Stomach smooth muscle (tissue), 2 donors: Measurements from ENCODE around the gene ZNF569.
"Not testable (repeated sequence)": the region's sequence is repeated elsewhere in the genome, so short reads cannot be mapped to it uniquely, and the experiment has no call there.

Experiments used
- H3K27ac ChIP-seq: one replicate; pipeline ENCODE4 v1.7.0; 2013; ENCODE audit warnings: mild to moderate bottlenecking, low read length, inconsistent platforms
- H3K27me3 ChIP-seq, 2 donors: one replicate each; pipeline ENCODE4 v1.7.0; 2013; ENCODE audit warnings: low read length in 2 of 2; ENCODE audit not compliant: insufficient read depth in 2 of 2, control insufficient read depth in 1 of 2
- H3K36me3 ChIP-seq, 2 donors: one replicate each; pipeline ENCODE4 v1.7.0; 2013; ENCODE audit warnings: low read length in 2 of 2; ENCODE audit not compliant: control insufficient read depth in 2 of 2, insufficient read depth in 2 of 2
- H3K4me1 ChIP-seq: one replicate; pipeline ENCODE4 v1.7.0; 2013; ENCODE audit warnings: low read length; ENCODE audit not compliant: control insufficient read depth, insufficient read depth
- H3K4me3 ChIP-seq, 2 donors: one replicate each; pipeline ENCODE4 v1.7.0; 2013; ENCODE audit warnings: low read length in 2 of 2
- H3K9ac ChIP-seq, 2 donors: one replicate each; pipeline ENCODE4 v1.7.0; 2013; ENCODE audit warnings: low read length in 2 of 2, mild to moderate bottlenecking in 1 of 2
- H3K9me3 ChIP-seq, 2 donors: one replicate each; pipeline ENCODE4 v1.7.0; 2013; ENCODE audit warnings: low read length in 2 of 2; ENCODE audit not compliant: control insufficient read depth in 2 of 2
- donor health status: healthy.
- donor health status: Pancreatic carcinoma.

ZNF569 gene

DNA sequence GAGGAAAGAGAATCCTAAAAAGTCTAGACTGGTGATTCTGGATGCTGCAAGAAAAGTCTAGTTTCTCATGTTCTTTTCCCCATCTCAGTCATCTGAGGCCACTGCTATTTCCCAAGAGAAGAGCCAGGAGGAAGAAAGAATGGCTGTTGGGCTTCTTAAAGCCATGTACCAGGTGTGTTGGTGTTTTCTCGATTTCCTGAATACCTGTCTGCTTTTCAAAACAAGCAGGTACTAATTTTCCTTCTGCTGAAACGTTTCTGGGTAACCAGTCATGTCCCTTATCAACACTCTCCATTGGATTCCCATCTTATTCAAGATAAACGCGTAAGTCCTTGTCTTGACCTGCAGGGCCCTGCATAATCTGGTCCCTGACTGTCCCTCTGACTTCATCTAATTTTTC lies 3.0 kb upstream of the ZNF569 start:
- no peaks in the 10 kb centered on the region for H3K27me3 ChIP-seq
- H3K27ac ChIP-seq: no peak overlapping the region
- peaks cover 0 to 5% of the 10 kb centered on the region in 2 donors for H3K9me3 ChIP-seq
- H3K4me3 ChIP-seq: peak overlapping the region; percentile 95 to 99
- H3K36me3 ChIP-seq: peaks cover 4 to 8% of the 10 kb centered on the region in 2 donors
- H3K9ac ChIP-seq: no peak overlapping the region
- H3K4me1 ChIP-seq: peaks cover 25% of the 10 kb centered on the region

DNA sequence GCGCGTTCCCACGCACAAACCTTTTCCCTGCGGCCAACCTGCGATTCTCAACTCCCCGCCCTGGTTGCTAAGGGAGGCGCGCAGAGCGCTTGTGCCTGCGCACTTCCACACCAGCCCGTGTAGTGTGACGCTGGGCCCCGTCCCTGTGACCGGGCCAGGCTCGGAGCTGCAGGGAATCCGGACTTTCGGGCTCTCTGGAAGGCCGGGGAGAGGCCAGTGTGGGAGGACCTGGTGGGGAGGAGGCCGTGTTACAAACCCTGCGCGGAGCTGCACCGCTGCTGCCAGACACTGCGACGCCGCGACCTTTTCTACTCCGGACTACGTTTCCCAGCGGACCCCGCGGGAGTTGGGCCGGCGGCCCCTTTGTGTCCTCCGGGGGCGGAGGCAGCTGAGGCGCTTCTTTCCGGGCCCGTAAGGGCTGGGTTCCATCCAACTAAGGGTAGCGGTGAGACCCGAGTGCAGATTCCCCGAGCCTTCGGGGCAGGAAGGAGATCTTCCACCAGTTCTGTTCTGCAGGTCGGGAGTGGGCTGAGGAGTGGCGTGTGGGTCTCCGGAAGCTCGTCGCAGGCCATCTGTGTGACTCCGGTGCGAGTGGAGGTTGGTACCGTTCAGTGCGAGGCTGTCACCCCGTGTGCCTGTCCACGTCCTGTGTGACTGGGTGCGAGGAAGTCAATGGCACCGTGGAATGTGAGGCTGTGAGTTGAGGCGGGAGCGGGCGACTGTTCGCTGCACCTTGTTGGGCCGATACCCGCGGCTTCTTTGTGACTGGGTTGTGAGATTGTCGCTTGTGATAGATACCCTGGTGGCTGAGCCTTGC lies 1.9 kb upstream of the ZNF569 start, which contains the start of gene ZNF570:
Gene ZNF570 (plus strand): TSS at position 396 of the 817 bp plus-strand sequence. CDS start 999 bp downstream, outside the sequence.
- Histone ChIP-seq H3K4me1 (peaks cover 25% of the 10 kb centered on the region), H3K4me3 (peak within 1 kb of the TSS; percentile 95 to 99), H3K27me3 (no peaks in the 10 kb centered on the region), H3K27ac (peak within 1 kb of the TSS; percentile 92), H3K9ac (peak within 1 kb of the TSS; percentile 94 to 98), H3K36me3 (peaks cover 10 to 11% of the 10 kb centered on the region in 2 donors), H3K9me3 (peaks cover 0 to 8% of the 10 kb centered on the region in 2 donors)

DNA sequence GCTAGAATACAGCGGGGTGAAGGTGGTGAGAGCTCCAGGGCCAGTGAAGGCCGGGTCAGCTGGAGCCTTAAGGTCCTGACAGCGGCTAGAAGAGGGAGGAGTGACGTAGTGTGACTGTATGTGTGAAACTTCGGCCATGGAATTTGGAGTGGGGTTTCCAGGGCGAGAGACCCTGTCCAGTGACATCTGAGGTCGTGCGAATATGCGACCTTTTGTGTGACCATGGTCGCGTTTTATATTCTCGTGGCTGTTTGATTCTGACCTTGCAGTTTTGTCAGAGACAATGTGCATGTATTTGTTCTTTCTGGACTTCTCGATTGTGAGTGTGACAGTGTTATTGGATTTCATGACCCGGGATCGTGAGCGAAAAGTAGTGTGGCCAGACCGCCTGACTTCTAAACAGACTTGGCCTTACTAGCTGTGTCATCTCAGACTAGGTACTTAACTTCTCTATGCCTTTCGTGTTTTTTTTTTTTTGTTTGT lies 405 bp upstream of the ZNF569 start:
- H3K4me3 ChIP-seq: peak overlapping the region; percentile 82 to 99
- peaks cover 0 to 3% of the 10 kb centered on the region in 2 donors for H3K9me3 ChIP-seq
- no peaks in the 10 kb centered on the region for H3K27me3 ChIP-seq
- peaks cover 11 to 12% of the 10 kb centered on the region in 2 donors for H3K36me3 ChIP-seq
- H3K9ac ChIP-seq: peak overlapping the region; percentile 73 to 90
- H3K4me1 ChIP-seq: peaks cover 25% of the 10 kb centered on the region
- peak overlapping the region; percentile 92 for H3K27ac ChIP-seq

- H3K27me3 ChIP-seq: no peaks in the 10 kb centered on the region
- H3K4me3 ChIP-seq: peak overlapping the region; percentile 82 to 99
- peaks cover 23% of the 10 kb centered on the region for H3K4me1 ChIP-seq
- H3K9me3 ChIP-seq: peaks cover 3% of the 10 kb centered on the region in 2 donors
- H3K36me3 ChIP-seq: peaks cover 15 to 18% of the 10 kb centered on the region in 2 donors
- H3K9ac ChIP-seq: peak overlapping the region; percentile 73 to 90
- H3K27ac ChIP-seq: peak overlapping the region; percentile 92
These were observed 907 bp downstream of the ZNF569 start for GRCh38 chr19:37466277-37466797.

GRCh38 chr19:37452500-37453245 lies 14.6 kb downstream of the ZNF569 start:
- Histone ChIP-seq H3K9me3 (peaks cover 22 to 58% of the 10 kb centered on the region in 2 donors), H3K27ac (no peak overlapping the region), H3K4me1 (no peaks in the 10 kb centered on the region), H3K36me3 (peaks cover 12 to 26% of the 10 kb centered on the region in 2 donors), H3K9ac (no peak overlapping the region), H3K4me3 (peak overlapping the region in 1 of 2 donors; percentile 56), H3K27me3 (no peaks in the 10 kb centered on the region)

DNA sequence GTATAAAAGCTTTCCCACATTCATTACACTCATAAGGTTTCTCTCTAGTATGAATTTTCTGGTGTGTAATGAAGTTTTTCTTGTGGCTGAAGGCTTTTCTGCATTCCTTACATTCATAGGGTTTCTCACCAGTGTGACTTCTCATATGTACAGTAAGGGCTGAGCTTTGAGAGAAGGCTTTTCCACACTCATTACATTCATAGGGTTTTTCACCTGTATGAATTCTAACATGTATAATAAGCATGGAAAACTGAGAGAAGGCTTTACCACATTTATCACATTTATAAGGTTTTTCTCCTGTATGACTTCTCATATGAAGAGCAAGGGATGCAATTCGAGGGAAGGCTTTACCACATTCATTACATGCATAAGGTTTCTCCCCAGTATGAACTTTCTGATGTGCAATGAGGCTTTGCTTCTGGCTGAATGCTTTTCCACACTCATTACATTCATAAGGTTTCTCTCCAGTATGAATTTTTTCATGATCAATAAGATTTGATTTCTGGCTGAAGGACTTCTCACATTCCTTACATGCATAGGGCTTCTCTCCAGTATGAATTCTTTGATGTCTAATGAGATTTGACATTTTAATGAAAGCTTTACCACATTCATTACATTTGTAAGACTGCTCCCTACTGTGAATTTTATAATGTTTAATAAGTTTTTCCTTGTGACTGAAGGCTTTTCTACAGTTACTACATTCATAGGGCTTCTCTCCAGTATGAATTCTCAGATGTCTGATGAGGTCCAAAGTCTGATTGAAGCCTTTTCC lies 53.7 kb downstream of the ZNF569 start:
- Histone ChIP-seq H3K4me3 (peak overlapping the region in 1 of 2 donors; percentile 33), H3K9me3 (peaks cover 40 to 60% of the 10 kb centered on the region in 2 donors), H3K27me3 (no peaks in the 10 kb centered on the region), H3K36me3 (peaks cover 19 to 26% of the 10 kb centered on the region in 2 donors), H3K4me1 (no peaks in the 10 kb centered on the region), H3K27ac (no peak overlapping the region), H3K9ac (no peak overlapping the region)

DNA sequence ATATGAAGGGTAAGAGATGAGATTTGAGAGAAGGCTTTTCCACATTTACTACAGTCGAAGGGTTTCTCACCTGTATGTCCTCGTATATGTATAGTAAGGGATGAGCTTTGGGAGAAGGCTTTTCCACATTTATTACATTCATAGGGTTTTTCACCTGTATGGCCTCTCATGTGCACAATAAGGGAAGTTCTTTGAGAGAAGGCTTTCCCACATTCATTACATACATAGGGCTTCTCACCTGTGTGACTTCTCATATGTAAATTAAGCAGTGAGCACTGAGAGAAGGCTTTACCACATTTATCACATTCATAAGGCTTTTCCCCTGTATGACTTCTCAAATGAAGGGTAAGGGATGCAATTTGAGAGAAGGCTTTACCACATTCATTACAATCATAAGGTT lies 54.5 kb downstream of the ZNF569 start:
- no peak overlapping the region for H3K27ac ChIP-seq
- peaks cover 46 to 63% of the 10 kb centered on the region in 2 donors for H3K9me3 ChIP-seq
- no peaks in the 10 kb centered on the region for H3K27me3 ChIP-seq
- H3K4me3 ChIP-seq: peak overlapping the region in 1 of 2 donors; percentile 33
- no peak overlapping the region for H3K9ac ChIP-seq
- no peaks in the 10 kb centered on the region for H3K4me1 ChIP-seq
- peaks cover 17 to 24% of the 10 kb centered on the region in 2 donors for H3K36me3 ChIP-seq

DNA sequence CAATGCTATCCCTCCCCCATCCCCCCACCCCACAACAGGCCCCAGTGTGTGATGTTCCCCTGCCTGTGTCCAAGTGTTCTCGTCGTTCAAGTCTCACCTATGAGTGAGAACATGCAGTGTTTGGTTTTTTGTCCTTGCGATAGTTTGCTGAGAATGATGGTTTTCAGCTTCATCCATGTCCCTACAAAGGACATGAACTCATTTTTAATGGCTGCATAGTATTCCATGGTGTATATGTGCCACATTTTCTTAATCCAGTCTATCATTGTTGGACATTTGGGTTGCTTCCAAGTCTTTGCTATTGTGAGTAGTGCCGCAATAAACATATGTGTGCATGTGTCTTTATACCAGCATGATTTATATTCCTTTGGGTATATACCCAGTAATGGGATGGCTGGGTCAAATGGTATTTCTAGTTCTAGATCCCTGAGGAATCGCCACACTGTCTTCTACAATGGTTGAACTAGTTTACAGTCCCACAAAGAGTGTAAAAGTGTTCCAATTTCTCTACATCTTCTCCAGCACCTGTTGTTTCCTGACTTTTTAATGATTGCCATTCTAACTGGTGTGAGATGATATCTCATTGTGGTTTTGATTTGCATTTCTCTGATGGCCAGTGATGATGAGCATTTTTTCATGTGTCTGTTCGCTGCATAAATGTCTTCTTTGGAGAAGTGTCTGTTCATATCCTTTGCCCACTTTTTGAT lies 61.0 kb downstream of the ZNF569 start:
- H3K27me3 ChIP-seq, H3K4me1 ChIP-seq, H3K36me3 ChIP-seq, H3K27ac ChIP-seq, H3K4me3 ChIP-seq, H3K9ac ChIP-seq: not testable (repeated sequence)
- peaks cover 22 to 55% of the 10 kb centered on the region in 2 donors for H3K9me3 ChIP-seq

DNA sequence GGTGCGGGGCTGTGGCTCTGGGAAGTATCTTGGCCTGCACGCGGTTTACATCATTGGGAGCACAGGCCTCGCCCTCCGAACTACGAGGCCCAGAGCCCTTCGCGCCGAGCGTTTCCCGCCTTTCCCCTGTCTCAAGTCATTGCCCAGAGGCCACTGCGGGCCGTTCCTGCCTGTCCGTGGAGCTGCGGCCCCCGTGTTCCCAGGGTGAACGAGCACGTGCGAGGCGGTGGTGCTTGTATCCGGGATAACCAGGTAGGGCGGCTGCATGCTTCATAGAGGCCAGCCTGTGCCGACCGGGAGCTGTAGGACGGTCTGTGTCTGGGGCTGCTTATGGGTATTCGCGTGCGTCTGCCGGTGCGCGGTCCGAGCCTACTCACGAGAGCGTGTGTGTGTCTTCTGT lies 63.8 kb downstream of the ZNF569 start:
- H3K4me1 ChIP-seq: no peaks in the 10 kb centered on the region
- no peaks in the 10 kb centered on the region for H3K36me3 ChIP-seq
- H3K9ac ChIP-seq: no peak overlapping the region
- no peak overlapping the region for H3K4me3 ChIP-seq
- no peak overlapping the region for H3K27ac ChIP-seq
- no peaks in the 10 kb centered on the region for H3K27me3 ChIP-seq
- H3K9me3 ChIP-seq: peaks cover 25 to 44% of the 10 kb centered on the region in 2 donors
